ENCODE measurements around the gene ZNF467. TPM values are rescaled to one million over a fixed set of nuclear protein-coding genes. Genes with fewer than 3 reads are reported as not detected.

ZNF467 gene
- total RNA-seq, 1 experiment from 2014 or later: 11.3 TPM

- TF ChIP-seq REST (IDR thresholded peaks at IDR 0.05; ENCODE audit: low read depth): no peak
- no peak for TF ChIP-seq ELF1 (IDR thresholded peaks at IDR 0.05; ENCODE audit: borderline replicate concordance, low read depth)
Measured at GRCh38 chr7:149769915-149770314, 3.5 kb downstream of the ZNF467 start (continued).

GRCh38 chr7:149768931-149769330, 4.5 kb downstream of the ZNF467 start:
- ChIA-PET CTCF (no interaction called here), POLR2A (no interaction called here), RAD21 (ENCODE audit: low non-redundant PET in 1 of 2, low total read pairs in 2 of 2, uncharacterized antibody in 2 of 2, unreplicated experiment in 2 of 2) (no interaction called here)
- no peaks in the 10 kb centered on the region for H3K36me3 ChIP-seq (ENCODE audit: control insufficient read depth in 1 of 2, insufficient read depth in 2 of 2, low read length in 2 of 2)
- no peak overlapping the region for H3K4me2 ChIP-seq (ENCODE audit: low read length)
- DNase-seq (ENCODE audit: low read depth, low spot score): no peak
- peaks cover 6 to 14% of the 10 kb centered on the region in 2 experiments for H3K4me1 ChIP-seq (ENCODE audit: control insufficient read depth in 1 of 2, insufficient read depth in 2 of 2, low read length in 2 of 2)
- H3K27ac ChIP-seq (ENCODE audit: low read depth, low read length): no peak overlapping the region
- no peaks in the 10 kb centered on the region for H3K27me3 ChIP-seq (ENCODE audit: insufficient read depth, low read length)
- BruUV-seq (replicated peaks): no TSS peak
- ATAC-seq: no peak
- H3K9me2 ChIP-seq (ENCODE audit: insufficient read depth): no peaks in the 10 kb centered on the region
- TF ChIP-seq MAX (IDR thresholded peaks at IDR 0.05): no peak
- no peak for TF ChIP-seq POLR2AphosphoS5 (IDR thresholded peaks at IDR 0.05; ENCODE audit: low read depth, low read length)
- no peak for TF ChIP-seq ZBTB33 (IDR thresholded peaks at IDR 0.05; ENCODE audit: extremely low read depth, insufficient replicate concordance, low read length)
- no peak for TF ChIP-seq POLR2A (IDR thresholded peaks at IDR 0.05; ENCODE audit: borderline replicate concordance, extremely low read depth, insufficient read depth, insufficient read length)
- no peak for TF ChIP-seq YY1 (IDR thresholded peaks at IDR 0.05; ENCODE audit: extremely low read depth, insufficient replicate concordance, low read depth, low read length)
- no peak for TF ChIP-seq FOSL1 (IDR thresholded peaks at IDR 0.05; ENCODE audit: low read depth)
- TF ChIP-seq EZH2 (IDR thresholded peaks at IDR 0.05): no peak
- TF ChIP-seq TCF7L2 (IDR thresholded peaks at IDR 0.05; ENCODE audit: borderline replicate concordance, extremely low read depth, insufficient read depth, insufficient read length): no peak
- TF ChIP-seq EZH2phosphoT487 (IDR thresholded peaks at IDR 0.05; ENCODE audit: borderline replicate concordance): no peak
- no peak for TF ChIP-seq REST (IDR thresholded peaks at IDR 0.05; ENCODE audit: low read depth)
- TF ChIP-seq ZNF274 (IDR thresholded peaks at IDR 0.05; ENCODE audit: low read depth, low read length): no peak
- TF ChIP-seq SP1 (IDR thresholded peaks at IDR 0.05; ENCODE audit: low read depth): no peak
- no peak overlapping the region for H2AFZ ChIP-seq (ENCODE audit: low read depth, low read length, poor library complexity, severe bottlenecking)
- H3K9ac ChIP-seq (ENCODE audit: low read length): no peak overlapping the region
- H3K79me2 ChIP-seq (ENCODE audit: insufficient read depth, low read length): no peaks in the 10 kb centered on the region
- intact Hi-C loops (cut with micrococcal nuclease): no loop called here
- H3K9me3 ChIP-seq (ENCODE audit: control insufficient read depth in 1 of 2, insufficient read depth in 1 of 2, low read depth in 1 of 2, low read length in 2 of 2): no peaks in the 10 kb centered on the region
- no peaks in the 10 kb centered on the region for H4K20me1 ChIP-seq (ENCODE audit: insufficient read depth)
- H3K4me3 ChIP-seq (replicated peaks in 1 of 2; ENCODE audit: low read depth in 1 of 2, low read length in 2 of 2): no peak overlapping the region

All from HCT116 (cell line).